HUES48 (cell line): ENCODE results near the gene BICRA.
"Not testable (repeated sequence)": the region's sequence is repeated elsewhere in the genome, so short reads cannot be mapped to it uniquely, and the experiment has no call there.

Experiments
- H3K27ac ChIP-seq: one replicate; pipeline ENCODE4 v1.7.0; 2013; ENCODE audit warnings: low read depth, low read length, inconsistent platforms
- H3K27me3 ChIP-seq: 2 replicates; pipeline ENCODE4 v1.6.1; 2013; ENCODE audit warnings: mild to moderate bottlenecking, low read length; ENCODE audit not compliant: control insufficient read depth, insufficient read depth
- H3K36me3 ChIP-seq: 2 replicates; pipeline ENCODE4 v1.6.1; 2013; ENCODE audit warnings: low read length; ENCODE audit not compliant: control insufficient read depth, insufficient read depth
- H3K4me1 ChIP-seq: 2 replicates; pipeline ENCODE4 v1.6.1; 2013; ENCODE audit warnings: mild to moderate bottlenecking, low read length; ENCODE audit not compliant: control insufficient read depth, insufficient read depth
- H3K4me3 ChIP-seq: 2 replicates; pipeline ENCODE4 v1.5.1; 2013; ENCODE audit warnings: mild to moderate bottlenecking, low read depth, low read length
- H3K9ac ChIP-seq: 2 replicates; pipeline ENCODE4 v1.6.1; 2013; ENCODE audit warnings: mild to moderate bottlenecking, low read depth, low read length, moderate library complexity
- H3K9me3 ChIP-seq: 2 replicates; pipeline ENCODE4 v1.6.1; 2013; ENCODE audit warnings: low read length; ENCODE audit not compliant: control insufficient read depth, insufficient read depth

BICRA gene

GRCh38 chr19:47633517-47633916 is 24.6 kb downstream of the BICRA start:
- Histone ChIP-seq H3K27ac (no peak overlapping the region), H3K4me1 (0 out of 2 replicates have a peak, but pooled peaks cover 8% of the 10 kb centered on the region), H3K27me3 (no peaks in the 10 kb centered on the region), H3K9me3 (no peaks in the 10 kb centered on the region), H3K4me3 (no peak overlapping the region), H3K36me3 (no peaks in the 10 kb centered on the region), H3K9ac (no peak overlapping the region)

- Histone ChIP-seq H3K4me1 (0 out of 2 replicates have a peak, but pooled peaks cover 8% of the 10 kb centered on the region), H3K4me3 (no peak overlapping the region), H3K27ac (no peak overlapping the region), H3K9me3 (no peaks in the 10 kb centered on the region), H3K36me3 (no peaks in the 10 kb centered on the region), H3K9ac (no peak overlapping the region), H3K27me3 (no peaks in the 10 kb centered on the region)
These were observed 25.1 kb downstream of the BICRA start for GRCh38 chr19:47633996-47634395.

- H3K27ac ChIP-seq, H3K36me3 ChIP-seq, H3K4me3 ChIP-seq, H3K4me1 ChIP-seq, H3K9me3 ChIP-seq, H3K27me3 ChIP-seq, H3K9ac ChIP-seq: not testable (repeated sequence)
These were observed 26.3 kb downstream of the BICRA start for GRCh38 chr19:47635152-47635754.

- H3K9ac ChIP-seq, result no peak overlapping the region
- no peak overlapping the region for H3K4me3 ChIP-seq
- H3K36me3 ChIP-seq, result no peaks in the 10 kb centered on the region
- H3K27me3 ChIP-seq, result no peaks in the 10 kb centered on the region
- no peaks in the 10 kb centered on the region for H3K9me3 ChIP-seq
- H3K27ac ChIP-seq, result no peak overlapping the region
- H3K4me1 ChIP-seq, result 0 out of 2 replicates have a peak, but pooled peaks cover 8% of the 10 kb centered on the region
These were observed 28.6 kb downstream of the BICRA start for GRCh38 chr19:47637550-47637949.

- Histone ChIP-seq H3K4me3 (no peak overlapping the region), H3K27me3 (no peaks in the 10 kb centered on the region), H3K27ac (no peak overlapping the region), H3K9ac (no peak overlapping the region), H3K9me3 (no peaks in the 10 kb centered on the region), H3K4me1 (0 out of 2 replicates have a peak, but pooled peaks cover 8% of the 10 kb centered on the region), H3K36me3 (peaks cover 9% of the 10 kb centered on the region)
These were observed 33.1 kb downstream of the BICRA start for GRCh38 chr19:47641891-47642485.

- Histone ChIP-seq H3K36me3 (peaks cover 10% of the 10 kb centered on the region), H3K27me3 (no peaks in the 10 kb centered on the region), H3K4me3 (no peak overlapping the region), H3K27ac (no peak overlapping the region), H3K9me3 (no peaks in the 10 kb centered on the region), H3K4me1 (peaks cover 10% of the 10 kb centered on the region), H3K9ac (no peak overlapping the region)
These were observed 34.3 kb downstream of the BICRA start for GRCh38 chr19:47643281-47643680.

- Histone ChIP-seq H3K4me3 (no peak overlapping the region), H3K9me3 (peaks cover under 1% of the 10 kb centered on the region), H3K27ac (no peak overlapping the region), H3K36me3 (peaks cover 12% of the 10 kb centered on the region), H3K9ac (no peak overlapping the region), H3K4me1 (peaks cover 14% of the 10 kb centered on the region), H3K27me3 (no peaks in the 10 kb centered on the region)
These were observed 35.3 kb downstream of the BICRA start for GRCh38 chr19:47644199-47644598.

GRCh38 chr19:47644743-47645482 is 36.0 kb downstream of the BICRA start:
- H3K27ac ChIP-seq, result no peak overlapping the region
- H3K9ac ChIP-seq, result no peak overlapping the region
- H3K27me3 ChIP-seq, result no peaks in the 10 kb centered on the region
- H3K4me3 ChIP-seq, result no peak overlapping the region
- peaks cover 13% of the 10 kb centered on the region for H3K36me3 ChIP-seq
- peaks cover 14% of the 10 kb centered on the region for H3K4me1 ChIP-seq
- H3K9me3 ChIP-seq, result peaks cover 5% of the 10 kb centered on the region

GRCh38 chr19:47646924-47647323 is 38.0 kb downstream of the BICRA start:
- Histone ChIP-seq H3K27me3 (no peaks in the 10 kb centered on the region), H3K36me3 (peaks cover 13% of the 10 kb centered on the region), H3K27ac (no peak overlapping the region), H3K9ac (no peak overlapping the region), H3K4me1 (peaks cover 14% of the 10 kb centered on the region), H3K4me3 (no peak overlapping the region), H3K9me3 (peaks cover 5% of the 10 kb centered on the region)

GRCh38 chr19:47649588-47649987 is 40.7 kb downstream of the BICRA start:
- H3K9ac ChIP-seq, result no peak overlapping the region
- peaks cover 5% of the 10 kb centered on the region for H3K9me3 ChIP-seq
- H3K4me3 ChIP-seq, result no peak overlapping the region
- H3K27ac ChIP-seq, result no peak overlapping the region
- H3K36me3 ChIP-seq, result peaks cover 13% of the 10 kb centered on the region
- H3K4me1 ChIP-seq, result peaks cover 14% of the 10 kb centered on the region
- no peaks in the 10 kb centered on the region for H3K27me3 ChIP-seq

GRCh38 chr19:47650700-47651099 is 41.8 kb downstream of the BICRA start:
- H3K4me3 ChIP-seq, result no peak overlapping the region
- H3K9me3 ChIP-seq, result peaks cover 5% of the 10 kb centered on the region
- H3K9ac ChIP-seq, result no peak overlapping the region
- no peaks in the 10 kb centered on the region for H3K27me3 ChIP-seq
- no peak overlapping the region for H3K27ac ChIP-seq
- H3K36me3 ChIP-seq, result peaks cover 13% of the 10 kb centered on the region
- peaks cover 14% of the 10 kb centered on the region for H3K4me1 ChIP-seq
